Duodenal mucosa (tissue), 2 donors: Measurements from ENCODE around the gene VWA5B1.

Experiments
- H3K27ac ChIP-seq: one replicate; pipeline ENCODE4 v1.7.0; 2013; ENCODE audit warnings: low read depth, low read length
- H3K27me3 ChIP-seq, 2 donors: one replicate each; pipeline ENCODE4 v1.7.0; 2013; ENCODE audit warnings: low read length in 2 of 2, control low read depth in 1 of 2; ENCODE audit not compliant: insufficient read depth in 2 of 2, control insufficient read depth in 1 of 2
- H3K36me3 ChIP-seq, 2 donors: one replicate each; pipeline ENCODE4 v1.7.0; 2013; ENCODE audit warnings: low read length in 2 of 2, control low read depth in 1 of 2; ENCODE audit not compliant: insufficient read depth in 2 of 2, control insufficient read depth in 1 of 2
- H3K4me1 ChIP-seq, 2 donors: one replicate each; pipeline ENCODE4 v1.7.0; 2013; ENCODE audit warnings: low read length in 2 of 2, control low read depth in 1 of 2; ENCODE audit not compliant: insufficient read depth in 2 of 2, control insufficient read depth in 1 of 2
- H3K4me3 ChIP-seq, 2 donors: one replicate each; pipeline ENCODE4 v1.7.0; 2013; ENCODE audit warnings: low read length in 2 of 2, low read depth in 1 of 2
- H3K9ac ChIP-seq, 2 donors: one replicate each; pipeline ENCODE4 v1.7.0; 2013; ENCODE audit warnings: low read length in 2 of 2, low read depth in 1 of 2
- H3K9me3 ChIP-seq, 2 donors: one replicate each; pipeline ENCODE4 v1.7.0; 2013; ENCODE audit warnings: low read length in 2 of 2, control low read depth in 1 of 2; ENCODE audit not compliant: control insufficient read depth in 1 of 2

Gene VWA5B1

GRCh38 chr1:20319456-20320220, 29.0 kb downstream of the VWA5B1 start:
- Histone ChIP-seq H3K9ac (no peak overlapping the region), H3K36me3 (no peaks in the 10 kb centered on the region), H3K4me1 (peaks cover 4 to 6% of the 10 kb centered on the region in 2 donors), H3K27ac (no peak overlapping the region), H3K4me3 (no peak overlapping the region), H3K9me3 (no peaks in the 10 kb centered on the region), H3K27me3 (peaks cover 0 to 8% of the 10 kb centered on the region in 2 donors)

- Histone ChIP-seq H3K36me3 (no peaks in the 10 kb centered on the region), H3K9ac (no peak overlapping the region), H3K27me3 (peaks cover 0 to 3% of the 10 kb centered on the region in 2 donors), H3K27ac (no peak overlapping the region), H3K4me1 (peaks cover 10 to 15% of the 10 kb centered on the region in 2 donors), H3K9me3 (no peaks in the 10 kb centered on the region), H3K4me3 (no peak overlapping the region)
These were observed 30.0 kb downstream of the VWA5B1 start for GRCh38 chr1:20320704-20321103.

- no peak overlapping the region for H3K27ac ChIP-seq
- no peaks in the 10 kb centered on the region for H3K36me3 ChIP-seq
- no peaks in the 10 kb centered on the region for H3K9me3 ChIP-seq
- peaks cover 10 to 17% of the 10 kb centered on the region in 2 donors for H3K4me1 ChIP-seq
- no peak overlapping the region for H3K9ac ChIP-seq
- peaks cover 0 to 3% of the 10 kb centered on the region in 2 donors for H3K27me3 ChIP-seq
- H3K4me3 ChIP-seq: no peak overlapping the region
These were observed 30.9 kb downstream of the VWA5B1 start for GRCh38 chr1:20321573-20321972.

GRCh38 chr1:20322081-20322824, 31.6 kb downstream of the VWA5B1 start:
- Histone ChIP-seq H3K36me3 (no peaks in the 10 kb centered on the region), H3K4me3 (no peak overlapping the region), H3K4me1 (peaks cover 10 to 17% of the 10 kb centered on the region in 2 donors), H3K27me3 (peaks cover 3% of the 10 kb centered on the region in 2 donors), H3K27ac (no peak overlapping the region), H3K9ac (no peak overlapping the region), H3K9me3 (no peaks in the 10 kb centered on the region)

- no peak overlapping the region for H3K9ac ChIP-seq
- peaks cover 3 to 4% of the 10 kb centered on the region in 2 donors for H3K27me3 ChIP-seq
- H3K4me1 ChIP-seq: peaks cover 10 to 17% of the 10 kb centered on the region in 2 donors
- H3K9me3 ChIP-seq: no peaks in the 10 kb centered on the region
- H3K36me3 ChIP-seq: no peaks in the 10 kb centered on the region
- no peak overlapping the region for H3K27ac ChIP-seq
- no peak overlapping the region for H3K4me3 ChIP-seq
These were observed 32.3 kb downstream of the VWA5B1 start for GRCh38 chr1:20322825-20323612.

GRCh38 chr1:20323613-20323920, 32.9 kb downstream of the VWA5B1 start:
- H3K4me1 ChIP-seq: peaks cover 10 to 17% of the 10 kb centered on the region in 2 donors
- H3K27ac ChIP-seq: no peak overlapping the region

GRCh38 chr1:20324704-20325406, 34.2 kb downstream of the VWA5B1 start:
- H3K9me3 ChIP-seq: no peaks in the 10 kb centered on the region
- H3K9ac ChIP-seq: no peak overlapping the region
- H3K27ac ChIP-seq: no peak overlapping the region
- no peaks in the 10 kb centered on the region for H3K36me3 ChIP-seq
- peaks cover 3 to 4% of the 10 kb centered on the region in 2 donors for H3K27me3 ChIP-seq
- H3K4me3 ChIP-seq: no peak overlapping the region
- peaks cover 10 to 17% of the 10 kb centered on the region in 2 donors for H3K4me1 ChIP-seq

More at GRCh38 chr1:20323613-20323920, 32.9 kb downstream of the VWA5B1 start:
- H3K27me3 ChIP-seq: peaks cover 3 to 4% of the 10 kb centered on the region in 2 donors
- H3K9ac ChIP-seq: no peak overlapping the region
- H3K36me3 ChIP-seq: no peaks in the 10 kb centered on the region
- H3K4me3 ChIP-seq: no peak overlapping the region
- no peaks in the 10 kb centered on the region for H3K9me3 ChIP-seq

GRCh38 chr1:20325407-20325843, 34.8 kb downstream of the VWA5B1 start:
- Histone ChIP-seq H3K4me3 (no peak overlapping the region), H3K9me3 (no peaks in the 10 kb centered on the region), H3K27ac (no peak overlapping the region), H3K36me3 (no peaks in the 10 kb centered on the region), H3K9ac (no peak overlapping the region), H3K4me1 (peaks cover 10 to 17% of the 10 kb centered on the region in 2 donors), H3K27me3 (peaks cover 3 to 4% of the 10 kb centered on the region in 2 donors)

- Histone ChIP-seq H3K9ac (no peak overlapping the region), H3K4me3 (no peak overlapping the region), H3K4me1 (peaks cover 10 to 17% of the 10 kb centered on the region in 2 donors), H3K9me3 (no peaks in the 10 kb centered on the region), H3K27me3 (peaks cover 7 to 9% of the 10 kb centered on the region in 2 donors), H3K36me3 (no peaks in the 10 kb centered on the region), H3K27ac (no peak overlapping the region)
These were observed 35.3 kb downstream of the VWA5B1 start for GRCh38 chr1:20325844-20326420.
